Inferior parietal cortex (tissue), 1 donor: ENCODE data around the gene MAST3.

Experiments
- DNase-seq: peaks from one replicate; pipeline ENCODE4 v3.0.0-alpha.2; 2016; ENCODE audit errors: extremely low spot score

MAST3 gene

DNA sequence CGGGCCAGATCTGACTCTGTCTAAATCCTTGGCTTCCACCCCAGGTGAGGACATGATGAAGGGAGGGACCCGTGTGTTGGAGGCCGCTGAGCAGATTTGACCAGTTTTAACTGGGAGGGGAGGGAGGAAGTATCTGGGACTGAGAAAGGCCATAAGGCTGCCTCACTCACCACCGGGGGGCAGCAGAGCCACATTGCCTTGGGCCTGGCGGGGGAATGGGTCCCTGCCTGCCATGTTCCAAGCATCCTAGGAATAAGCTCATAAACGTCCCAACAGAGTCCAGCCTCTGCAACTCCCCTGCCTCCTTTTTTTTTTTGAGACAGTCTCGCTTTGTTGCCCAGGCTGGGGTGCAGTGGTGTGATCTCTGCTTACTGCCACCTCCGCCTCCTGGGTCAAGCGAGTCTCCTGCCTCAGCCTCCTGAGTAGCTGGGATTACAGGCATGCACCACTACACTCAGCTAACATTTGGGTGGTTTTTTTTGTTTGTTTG is 15.5 kb downstream of the MAST3 start:
- peak; percentile 87 for DNase-seq

- DNase-seq: no peak
Observed at GRCh38 chr19:18113827-18114226, 16.2 kb downstream of the MAST3 start.

- DNase-seq: no peak
Observed at GRCh38 chr19:18114483-18114882, 16.9 kb downstream of the MAST3 start.

- no peak for DNase-seq
Observed at GRCh38 chr19:18117364-18117691, 19.8 kb downstream of the MAST3 start.

DNA sequence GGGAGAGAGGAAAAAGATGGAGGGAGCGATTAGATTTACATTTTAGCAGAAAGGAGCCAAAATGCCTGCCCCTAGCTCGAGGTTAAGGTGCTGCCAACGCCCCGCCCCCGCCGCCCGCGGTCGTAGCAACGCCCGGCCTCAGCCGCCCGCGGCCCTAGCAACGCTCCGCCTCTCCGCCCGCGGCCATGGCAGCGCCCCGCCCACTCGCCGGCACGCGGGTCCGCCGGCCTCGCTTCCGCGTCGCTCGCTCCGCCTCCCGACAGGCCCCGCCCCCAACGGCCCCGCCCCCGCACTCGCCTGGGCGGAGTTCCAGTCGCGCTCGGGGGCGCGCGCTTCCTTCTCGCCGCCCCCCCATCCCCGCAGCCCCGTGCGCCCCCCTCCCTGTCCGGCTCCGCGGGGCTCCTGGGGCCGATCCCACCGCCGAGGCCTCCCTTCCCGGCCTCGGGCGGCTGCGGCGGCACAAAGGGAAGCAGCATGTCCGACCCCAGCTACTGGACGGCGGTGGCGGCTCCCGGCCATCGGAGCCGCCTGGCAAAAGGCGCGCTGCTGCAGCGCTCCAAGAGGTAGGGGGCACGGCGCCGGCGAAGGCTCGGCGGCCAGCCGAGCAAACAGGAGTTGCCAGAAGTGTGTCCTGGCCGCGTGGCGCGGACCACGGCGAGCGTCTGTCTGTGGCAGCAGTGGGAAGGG is 20.3 kb downstream of the MAST3 start:
- peak; percentile 78 for DNase-seq

DNA sequence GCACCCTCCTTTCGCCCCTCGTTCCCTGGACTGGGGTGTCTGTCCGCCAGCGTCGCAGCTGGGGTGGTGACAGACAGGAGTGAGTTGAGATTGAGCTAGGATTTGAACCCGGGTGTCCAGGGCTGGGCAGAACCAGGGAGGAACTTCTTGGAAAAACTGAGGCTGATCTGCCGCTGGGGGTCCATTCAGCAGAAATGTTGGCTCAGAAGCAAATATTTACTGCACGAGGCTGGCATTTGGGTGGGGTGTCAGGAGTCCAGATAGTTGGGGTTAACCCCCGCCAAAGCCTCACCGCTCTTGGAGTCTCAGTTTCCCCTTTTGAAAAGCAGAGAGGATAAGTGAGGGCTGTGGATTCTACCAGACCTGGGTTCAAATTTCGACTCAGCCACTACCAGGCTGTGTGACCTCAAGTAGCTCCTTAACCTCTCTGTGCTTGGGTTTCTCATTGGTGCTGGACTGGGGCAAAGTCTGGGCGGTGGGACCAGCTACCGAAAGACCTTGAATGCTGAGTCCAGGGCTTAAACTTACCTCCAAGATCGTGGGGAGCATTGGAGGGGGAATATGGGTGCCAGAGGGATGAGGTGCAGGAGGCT is 20.9 kb downstream of the MAST3 start:
- no peak for DNase-seq

DNA sequence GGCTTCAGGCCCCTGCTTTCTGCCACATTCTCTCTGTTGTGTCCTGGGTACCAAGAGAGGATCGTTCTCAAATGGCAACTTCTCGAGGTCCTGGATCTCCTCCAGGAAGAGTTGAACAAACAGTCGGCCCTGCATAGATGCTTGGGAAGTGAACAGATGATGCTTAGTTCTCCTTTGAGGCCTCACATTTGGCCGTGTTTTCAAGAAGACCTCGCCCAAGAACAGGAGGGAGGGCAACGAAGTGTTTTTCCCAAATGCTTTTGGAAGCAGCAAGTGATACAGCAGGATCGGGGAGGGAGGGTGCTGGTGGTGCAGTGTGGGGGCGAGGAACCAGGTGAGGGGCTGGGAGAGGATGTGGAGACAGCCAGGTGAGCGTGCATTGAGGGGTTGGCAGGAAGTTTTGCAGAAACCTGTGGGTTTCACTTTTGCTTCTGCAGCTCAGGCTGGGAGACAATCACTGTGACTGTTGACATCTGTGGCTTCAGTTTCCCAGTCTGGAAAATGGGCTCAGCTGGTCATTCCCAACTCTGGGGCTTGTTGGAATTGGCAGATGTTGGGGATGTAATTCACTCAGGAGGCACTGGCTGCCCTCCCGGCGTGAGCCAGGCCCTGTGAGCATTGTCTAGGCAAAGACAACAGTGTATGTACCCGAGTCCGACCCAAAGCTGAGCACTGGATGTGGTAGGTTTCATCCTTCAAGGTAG is 21.6 kb downstream of the MAST3 start:
- DNase-seq: peak; percentile 59

DNA sequence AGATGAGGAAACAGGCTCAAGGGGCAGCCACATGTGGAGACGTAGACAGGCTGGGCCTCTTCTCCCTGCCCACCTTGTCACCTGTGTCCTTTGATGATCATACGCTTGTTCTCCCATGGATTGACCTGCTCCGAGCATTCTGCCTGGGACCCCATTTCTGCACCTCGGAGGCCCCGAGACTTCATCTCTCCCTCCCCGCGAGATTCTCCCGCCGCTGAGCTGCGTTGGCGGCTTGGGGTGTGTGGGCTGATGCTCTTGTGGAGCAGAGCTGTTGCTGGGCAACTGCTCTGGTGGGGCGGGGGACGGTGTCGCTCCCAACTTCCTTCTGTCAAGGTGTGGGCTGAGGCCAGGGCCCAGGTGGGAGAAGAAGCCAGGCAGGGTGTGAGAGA is 22.1 kb downstream of the MAST3 start:
- DNase-seq: peak; percentile 31

DNA sequence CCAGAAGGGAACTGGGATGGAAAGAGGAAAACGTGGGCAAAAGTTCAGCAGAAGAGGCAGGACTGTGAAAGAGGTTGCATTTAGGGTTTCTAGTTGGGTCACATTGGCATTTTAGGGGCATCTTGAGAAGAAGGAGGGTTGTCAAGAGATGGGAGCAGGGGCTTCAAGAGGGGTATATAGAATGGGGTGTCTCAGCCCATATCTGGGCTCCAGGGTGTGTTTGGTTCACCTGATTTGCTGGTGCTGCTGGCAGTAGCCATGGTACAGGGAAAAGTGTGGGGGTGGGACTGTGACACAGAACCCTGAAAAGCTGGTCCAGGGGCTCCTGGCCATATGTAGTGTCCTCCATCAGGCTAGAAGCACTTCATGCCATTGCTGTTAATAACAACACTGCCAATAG is 22.5 kb downstream of the MAST3 start:
- DNase-seq: no peak

GRCh38 chr19:18121166-18121565 is 23.6 kb downstream of the MAST3 start:
- no peak for DNase-seq

GRCh38 chr19:18122424-18122823 is 24.8 kb downstream of the MAST3 start:
- no peak for DNase-seq

DNA sequence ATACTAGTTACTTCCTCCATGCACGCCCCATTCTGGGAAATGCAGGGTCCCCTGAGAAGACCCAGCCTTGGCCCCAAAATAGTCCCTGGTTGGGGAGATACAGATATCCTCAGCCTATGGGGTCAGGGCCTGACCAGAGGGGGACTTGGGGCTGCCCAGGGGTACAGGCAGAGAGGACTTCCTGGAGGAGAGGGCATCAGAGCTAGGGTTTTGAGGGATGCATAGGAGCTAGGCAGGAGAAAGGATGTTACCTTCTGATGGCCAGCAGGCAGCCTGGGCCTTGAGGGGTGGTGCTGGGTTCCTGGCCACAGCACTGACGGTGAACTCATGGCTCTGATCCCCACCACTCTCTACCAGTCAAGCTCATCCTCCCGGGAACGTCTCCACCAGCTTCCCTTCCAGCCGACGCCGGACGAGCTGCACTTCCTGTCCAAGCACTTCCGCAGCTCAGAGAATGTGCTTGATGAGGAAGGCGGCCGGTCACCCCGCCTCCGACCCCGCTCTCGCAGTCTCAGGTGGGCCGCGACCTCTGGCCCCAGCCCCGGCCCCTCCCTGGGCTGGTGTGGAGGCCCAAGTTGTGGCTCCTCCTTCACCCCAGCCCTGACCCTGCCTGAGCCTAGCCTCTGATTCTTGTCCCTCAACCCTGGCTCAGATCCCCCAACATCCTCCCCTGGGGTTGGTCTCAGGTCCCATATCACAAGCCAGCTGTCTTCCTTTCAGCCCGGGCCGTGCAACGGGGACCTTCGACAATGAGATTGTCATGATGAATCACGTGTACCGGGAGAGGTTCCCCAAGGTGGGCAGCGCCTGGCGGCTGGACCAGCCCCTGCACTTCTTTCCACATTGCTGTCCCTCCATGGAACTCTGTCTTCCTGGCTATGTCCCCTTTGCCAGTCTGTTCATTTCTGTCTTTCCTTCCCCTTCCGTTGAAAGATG is 25.6 kb downstream of the MAST3 start:
- no peak for DNase-seq

- DNase-seq: no peak
Observed at GRCh38 chr19:18123819-18124218, 26.2 kb downstream of the MAST3 start.

GRCh38 chr19:18126097-18126496 is 28.5 kb downstream of the MAST3 start:
- no peak for DNase-seq

GRCh38 chr19:18128044-18128443 is 30.5 kb downstream of the MAST3 start:
- no peak for DNase-seq

DNA sequence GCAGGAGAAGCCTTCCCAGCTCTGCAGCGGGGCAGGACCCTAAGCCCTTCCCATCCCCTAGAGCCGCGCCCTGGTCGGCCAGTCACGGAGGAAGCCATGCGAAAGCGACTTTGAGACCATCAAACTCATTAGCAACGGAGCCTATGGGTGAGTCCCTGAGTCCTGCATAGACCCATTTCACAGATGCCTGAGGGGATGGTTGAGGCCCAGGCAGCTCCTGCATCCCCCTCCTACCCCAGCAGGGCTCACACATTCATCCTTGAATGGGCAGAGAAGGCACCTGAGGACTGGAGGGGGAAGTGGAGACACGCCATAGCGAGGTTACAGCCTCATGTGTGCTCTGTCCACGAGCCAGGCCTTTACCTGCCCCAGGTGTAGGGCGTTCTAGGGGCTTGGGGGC is 31.2 kb downstream of the MAST3 start:
- DNase-seq: no peak

DNA sequence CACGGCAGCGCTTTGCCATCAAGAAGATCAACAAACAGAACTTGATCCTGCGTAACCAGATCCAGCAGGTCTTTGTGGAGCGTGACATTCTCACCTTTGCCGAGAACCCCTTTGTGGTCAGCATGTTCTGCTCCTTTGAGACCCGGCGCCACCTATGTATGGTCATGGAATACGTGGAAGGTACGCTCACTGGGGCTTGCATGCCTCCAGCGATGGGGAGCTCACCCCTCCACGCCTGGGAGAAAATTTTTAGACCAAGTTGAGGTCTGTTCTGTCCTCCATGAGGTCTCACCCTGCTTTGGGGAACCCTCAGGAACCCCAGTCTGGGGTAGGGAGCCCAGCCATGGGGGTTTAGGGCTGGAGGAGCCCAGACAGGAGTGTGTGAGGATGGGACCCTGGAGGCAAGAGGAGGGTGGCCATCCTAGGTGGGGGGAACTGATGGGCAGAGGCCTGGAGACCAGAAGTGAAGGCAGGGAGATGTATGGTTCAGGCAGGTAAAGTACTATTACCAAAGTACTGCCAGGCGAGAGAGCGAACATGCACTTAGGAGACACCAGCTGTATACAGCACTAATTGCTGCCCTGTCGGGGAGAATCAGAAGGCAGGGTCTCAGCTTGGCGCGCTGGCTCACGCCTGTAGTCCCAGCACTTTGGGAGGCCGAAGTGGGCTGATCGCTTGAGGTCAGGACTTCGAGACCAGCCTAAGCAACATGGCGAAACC is 33.1 kb downstream of the MAST3 start:
- DNase-seq: no peak

- DNase-seq: no peak
Observed at GRCh38 chr19:18131841-18132596, 34.4 kb downstream of the MAST3 start.

DNA sequence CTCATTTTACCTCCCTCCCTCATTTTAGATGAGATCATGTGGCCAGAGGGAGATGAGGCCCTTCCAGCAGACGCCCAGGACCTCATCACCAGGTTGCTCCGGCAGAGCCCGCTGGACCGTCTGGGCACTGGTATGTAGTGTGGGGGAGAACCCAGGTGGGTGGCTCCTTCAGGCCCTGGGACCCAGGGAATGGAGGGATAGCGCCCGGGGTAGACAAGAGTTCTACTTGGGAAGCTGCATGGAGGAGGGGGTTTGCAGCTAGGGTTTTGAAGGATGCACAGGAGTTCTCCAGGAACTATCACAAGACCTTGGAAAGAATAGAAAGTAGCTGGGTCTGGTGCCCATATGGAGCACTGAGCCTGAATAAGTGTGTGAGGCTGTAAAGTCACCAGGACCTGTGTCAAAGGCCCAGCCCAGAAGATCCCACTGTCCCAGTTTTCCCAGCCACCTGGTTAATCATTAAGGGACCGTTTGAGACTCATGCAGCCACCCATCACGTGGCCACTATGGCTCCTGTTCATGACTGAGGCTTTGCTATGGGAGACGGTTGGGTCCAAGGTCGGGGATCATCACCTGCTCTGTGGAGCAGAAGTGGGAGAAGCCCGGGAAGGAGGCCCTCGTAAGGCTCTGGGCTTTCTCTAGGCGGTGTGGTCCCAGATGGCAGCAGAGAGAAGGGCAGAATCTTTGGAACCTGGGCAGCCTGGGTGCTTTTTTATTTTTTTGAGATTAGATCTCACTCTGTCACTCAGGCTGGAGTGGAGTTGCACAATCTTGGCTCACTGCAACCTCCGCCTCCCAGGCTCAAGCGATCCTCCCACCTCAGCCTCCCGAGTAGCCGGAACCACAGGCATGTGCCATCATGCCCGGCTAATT is 38.4 kb downstream of the MAST3 start:
- DNase-seq: no peak

DNA sequence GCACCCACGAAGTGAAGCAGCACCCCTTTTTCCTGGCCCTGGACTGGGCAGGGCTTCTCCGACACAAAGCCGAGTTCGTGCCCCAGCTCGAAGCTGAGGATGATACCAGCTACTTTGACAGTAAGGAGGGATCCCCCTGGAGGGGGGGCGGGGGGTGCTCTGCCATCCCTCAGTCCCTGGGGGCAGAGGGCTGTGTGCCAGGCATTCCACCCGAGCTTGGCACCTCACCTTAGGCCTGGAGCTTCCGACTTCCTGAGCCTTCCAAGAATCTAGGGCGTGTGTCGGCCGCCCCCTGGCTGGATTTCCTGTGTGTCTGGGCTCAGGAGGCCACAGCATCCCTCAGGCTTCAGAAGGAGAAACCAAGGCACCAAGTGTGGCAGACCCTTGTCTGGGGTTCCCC is 39.7 kb downstream of the MAST3 start:
- DNase-seq: no peak
